Measurements from ENCODE around the gene VAMP5.
"Not testable (repeated sequence)": the region's sequence is repeated elsewhere in the genome, so short reads cannot be mapped to it uniquely, and the experiment has no call there.

The VAMP5 gene
- 5.5 to 6.2 reads per million in 2 donors for total RNA-seq

DNA sequence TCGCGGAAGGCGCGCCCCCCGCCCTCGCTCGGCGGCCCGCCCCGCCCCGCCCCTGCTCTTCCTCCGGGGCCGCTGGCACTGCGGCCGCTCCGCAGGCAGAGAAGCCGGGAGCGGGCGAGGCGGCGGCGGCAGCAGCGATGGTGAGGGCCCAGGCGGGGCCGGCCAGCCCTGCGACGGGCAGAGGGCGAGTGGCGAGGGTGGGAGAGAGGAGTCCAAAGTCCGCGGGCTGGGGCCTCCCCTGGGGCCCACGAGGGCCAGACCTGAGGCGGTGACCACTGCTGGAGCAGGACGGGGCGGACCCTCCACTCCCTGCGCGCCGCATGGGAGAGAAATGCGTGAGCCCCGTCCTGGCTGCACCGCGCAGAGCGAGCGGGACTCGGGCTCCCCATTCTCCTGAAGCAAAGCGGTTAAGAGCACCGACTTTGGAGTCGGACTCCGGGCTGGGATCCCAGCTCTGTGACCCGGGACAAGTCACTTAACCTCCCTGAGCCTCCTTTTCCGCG lies at the start of gene VAMP5:
TSS of gene VAMP5 (plus strand) at position 78 of the 503 bp plus-strand sequence. CDS start at position 138, 60 bp downstream.
- peak in 3 of 5 experiments; percentile 32 to 61 (median 33) for DNase-seq

- no peak for DNase-seq
Measured at GRCh38 chr2:85534881-85535280, 49.4 kb upstream of the VAMP5 start.

GRCh38 chr2:85536479-85536878 lies 47.8 kb upstream of the VAMP5 start:
- DNase-seq = no peak

GRCh38 chr2:85537600-85538506 lies 46.4 kb upstream of the VAMP5 start:
- peak in 1 of 5 experiments; percentile 71 for DNase-seq

DNA sequence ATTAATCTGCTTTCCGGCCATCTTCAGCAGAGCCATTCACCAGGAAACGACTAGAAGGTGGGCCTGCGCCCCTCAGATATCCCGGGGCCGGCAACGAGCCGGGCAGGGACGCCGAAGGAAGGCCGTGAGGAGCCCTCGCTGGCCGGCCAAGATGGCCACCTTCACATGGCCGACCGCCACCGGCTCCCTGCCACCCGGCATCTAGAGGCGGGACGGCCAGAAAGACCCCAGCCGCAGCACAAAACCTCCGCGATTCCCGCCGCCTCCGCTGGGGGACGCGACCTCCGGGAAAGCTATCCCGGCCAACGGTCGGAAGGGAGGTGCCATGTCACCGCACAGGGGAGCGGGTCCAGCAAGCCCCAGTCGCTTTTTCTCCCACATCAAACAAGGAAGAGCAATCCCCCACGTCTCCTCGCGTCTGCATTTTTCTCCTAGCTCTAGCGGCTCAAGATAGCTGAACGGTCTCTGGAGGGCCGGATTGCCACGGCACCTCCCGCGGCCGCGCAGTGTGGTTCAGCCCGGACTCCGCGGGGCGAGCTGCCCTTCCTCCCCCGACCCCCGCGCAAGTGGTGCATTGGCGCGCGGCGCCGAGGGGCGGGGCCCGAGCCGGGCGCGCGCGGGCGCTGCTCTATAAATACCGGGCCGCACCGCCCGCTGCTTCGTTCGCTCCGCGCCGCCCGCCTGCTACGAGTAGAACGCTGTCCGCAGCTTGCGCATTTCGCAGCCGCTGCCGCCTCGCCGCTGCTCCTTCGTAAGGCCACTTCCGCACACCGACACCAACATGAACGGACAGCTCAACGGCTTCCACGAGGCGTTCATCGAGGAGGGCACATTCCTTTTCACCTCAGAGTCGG lies 45.5 kb upstream of the VAMP5 start, which contains the start of gene MAT2A:
TSS of gene MAT2A (plus strand) at position 662 of the 854 bp plus-strand sequence. CDS start at position 782, 120 bp downstream.
- peak; percentile 71 to 89 (median 80) for DNase-seq

- peak; percentile 39 to 87 (median 64) for DNase-seq
Measured at GRCh38 chr2:85539361-85540132, 44.7 kb upstream of the VAMP5 start.

GRCh38 chr2:85540133-85540648 lies 44.0 kb upstream of the VAMP5 start:
- DNase-seq = peak in 1 of 5 experiments; percentile 11

DNA sequence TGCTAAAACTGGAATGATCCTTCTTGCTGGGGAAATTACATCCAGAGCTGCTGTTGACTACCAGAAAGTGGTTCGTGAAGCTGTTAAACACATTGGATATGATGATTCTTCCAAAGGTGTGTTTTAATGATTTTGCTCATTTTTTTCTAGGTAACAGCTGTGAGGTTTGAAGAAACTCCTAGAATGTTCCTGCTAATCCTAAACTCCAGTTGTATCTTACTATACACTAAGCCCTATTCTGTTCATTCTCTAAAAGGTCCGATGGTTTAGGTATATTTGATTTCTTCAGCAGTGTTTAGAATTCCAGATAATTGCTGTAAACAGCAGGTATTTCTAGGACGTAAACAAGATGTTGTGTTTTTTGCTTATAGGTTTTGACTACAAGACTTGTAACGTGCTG lies 43.0 kb upstream of the VAMP5 start:
- no peak for DNase-seq

- DNase-seq = no peak
Measured at GRCh38 chr2:85541753-85542457, 42.3 kb upstream of the VAMP5 start.

DNA sequence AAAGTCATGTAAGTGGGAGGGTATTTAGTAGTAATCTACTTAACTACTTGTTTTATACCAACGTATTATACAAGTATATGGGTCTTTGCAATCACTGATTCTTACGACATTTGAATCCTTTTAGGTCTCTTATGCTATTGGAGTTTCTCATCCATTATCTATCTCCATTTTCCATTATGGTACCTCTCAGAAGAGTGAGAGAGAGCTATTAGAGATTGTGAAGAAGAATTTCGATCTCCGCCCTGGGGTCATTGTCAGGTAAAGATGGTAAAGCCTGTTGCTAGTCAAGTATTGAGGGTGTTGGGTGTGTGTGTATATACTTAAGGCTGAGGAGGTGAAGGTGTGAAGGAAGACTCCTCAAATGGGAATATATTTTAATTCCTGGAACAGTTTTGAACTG lies 41.5 kb upstream of the VAMP5 start:
- DNase-seq = no peak

GRCh38 chr2:85544254-85544691 lies 40.0 kb upstream of the VAMP5 start:
- not testable (repeated sequence) for DNase-seq

GRCh38 chr2:85544915-85545779 lies 39.1 kb upstream of the VAMP5 start:
- not testable (repeated sequence) for DNase-seq

DNA sequence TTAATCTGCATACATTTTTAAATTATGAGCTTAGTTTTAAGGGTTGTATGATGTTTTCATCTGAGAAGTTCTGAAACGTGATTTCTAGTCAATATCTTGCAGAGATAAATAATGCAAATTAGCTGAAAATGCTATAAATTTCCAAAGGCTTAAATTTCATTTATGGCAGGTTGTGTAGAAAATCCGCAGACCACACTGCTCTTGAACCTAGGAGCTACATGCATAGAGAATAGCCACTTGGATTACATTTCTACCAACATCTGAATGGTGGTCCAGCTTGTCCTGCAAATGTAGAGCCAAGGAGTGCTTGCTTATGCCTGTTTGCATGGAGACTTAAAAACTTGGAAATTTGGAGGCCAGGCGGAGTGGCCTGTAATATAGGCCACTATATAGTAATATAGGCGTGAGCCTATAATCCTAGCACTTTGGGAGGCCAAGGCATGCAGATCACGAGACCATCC lies 38.4 kb upstream of the VAMP5 start:
- DNase-seq = no peak

DNA sequence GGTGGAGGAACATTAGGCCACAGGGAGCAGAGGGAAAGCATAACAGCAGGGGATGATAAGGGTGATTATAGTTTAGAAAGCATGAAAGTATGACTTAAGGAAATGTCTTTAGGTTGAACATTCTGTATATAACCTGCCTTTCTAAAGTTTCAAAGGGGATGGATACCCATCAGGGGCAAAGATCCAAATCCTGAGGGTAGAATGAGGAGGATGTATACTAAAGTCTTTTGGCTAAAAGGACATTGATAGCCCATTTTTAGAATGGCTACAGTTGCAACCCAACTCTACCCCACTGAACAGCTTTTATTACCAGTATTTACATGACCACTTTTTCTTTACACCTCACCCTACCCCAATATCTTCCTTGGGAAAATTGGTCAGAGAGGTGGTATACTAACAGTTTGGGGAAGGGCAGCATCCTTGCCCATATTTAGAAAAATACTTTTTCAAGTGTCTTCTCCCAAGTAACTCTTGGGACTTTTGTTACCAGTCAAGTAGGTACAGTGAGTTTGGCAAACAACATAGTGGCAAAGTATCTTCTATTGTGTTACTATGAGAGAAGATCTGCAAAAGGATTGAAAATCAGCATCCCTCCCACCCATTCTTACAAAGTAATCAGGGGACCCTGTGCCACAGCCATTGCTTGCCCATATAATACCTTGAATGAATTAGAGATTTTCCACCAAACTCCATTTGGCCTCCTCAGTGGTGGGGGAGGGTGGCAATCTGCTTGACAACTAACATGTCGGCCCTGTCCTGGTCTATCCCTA lies 37.0 kb upstream of the VAMP5 start:
- DNase-seq = no peak

GRCh38 chr2:85547859-85548607 lies 36.2 kb upstream of the VAMP5 start:
- DNase-seq = no peak

DNA sequence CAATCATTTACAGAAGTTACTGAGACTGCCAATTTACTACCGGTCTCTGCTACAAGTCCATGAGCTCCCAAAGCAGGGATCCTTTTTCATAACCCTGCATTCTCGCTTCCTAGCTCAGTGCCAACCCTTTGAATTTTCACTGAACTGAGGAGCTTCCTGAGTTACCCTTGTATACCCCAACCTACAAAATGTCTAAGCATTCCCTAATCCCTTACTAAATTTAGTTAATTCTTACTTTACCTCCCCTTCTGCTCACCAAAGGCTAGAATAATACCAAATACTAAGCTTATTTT lies 35.7 kb upstream of the VAMP5 start:
- no peak for DNase-seq

DNA sequence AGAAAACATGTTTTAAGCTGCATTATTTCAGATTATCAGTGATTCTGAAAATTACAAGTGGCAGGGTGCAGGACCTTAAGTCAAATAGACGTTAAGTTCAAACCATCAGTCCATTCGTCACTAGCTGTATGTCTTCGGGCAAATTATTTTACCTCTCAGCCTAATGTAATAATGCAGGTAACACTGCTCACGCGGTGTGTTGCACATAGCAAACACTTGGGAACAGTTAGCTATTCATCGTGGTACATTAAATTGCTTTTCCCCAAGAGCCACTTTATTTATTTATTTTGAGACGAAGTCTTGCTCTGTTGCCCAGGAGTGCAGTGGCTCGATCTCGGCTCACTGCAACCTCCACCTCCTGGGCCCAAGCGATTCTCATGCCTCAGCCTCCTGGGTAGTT lies 35.1 kb upstream of the VAMP5 start:
- no peak for DNase-seq

DNA sequence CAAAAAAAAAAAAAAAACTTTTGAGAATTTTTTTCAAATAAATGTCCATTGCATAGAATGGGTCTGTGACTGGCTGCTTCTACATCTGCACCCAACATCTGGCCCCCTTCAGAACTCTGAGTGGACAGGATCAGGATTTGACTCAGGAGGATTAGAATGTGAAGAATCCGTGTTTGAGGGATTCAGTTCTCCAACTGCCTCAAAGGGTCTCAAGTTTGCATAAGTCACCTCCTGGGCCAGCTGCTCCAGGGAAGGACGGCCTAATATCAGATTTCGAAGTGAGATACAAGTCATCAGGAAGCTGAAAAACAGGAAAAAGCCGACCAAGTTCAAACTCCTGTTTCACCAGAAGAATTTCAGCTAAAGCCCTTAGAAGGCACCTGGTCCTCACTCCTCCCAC lies 34.4 kb upstream of the VAMP5 start:
- DNase-seq = no peak

DNA sequence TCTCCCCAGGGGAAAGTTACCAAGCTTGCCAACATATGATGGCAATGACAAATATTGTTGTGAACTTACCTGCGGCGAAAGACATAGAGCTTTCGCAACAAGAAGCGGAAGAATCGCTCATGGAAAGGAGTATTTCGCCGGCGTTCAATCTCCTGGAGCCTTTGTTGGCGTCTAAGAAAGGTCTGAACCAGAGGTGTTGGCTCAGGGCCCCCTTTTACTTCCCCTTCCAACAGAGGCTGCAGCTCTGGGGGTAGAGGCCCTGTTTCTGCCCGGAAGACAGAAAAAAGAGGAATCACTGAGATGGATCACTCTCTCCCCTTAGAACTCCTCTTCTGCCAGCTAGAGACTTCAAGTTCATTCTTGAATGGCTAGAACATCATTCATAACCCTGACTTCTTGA lies 33.7 kb upstream of the VAMP5 start:
- DNase-seq = no peak
